ENCODE results near the gene PRDM11.

Gene PRDM11

DNA sequence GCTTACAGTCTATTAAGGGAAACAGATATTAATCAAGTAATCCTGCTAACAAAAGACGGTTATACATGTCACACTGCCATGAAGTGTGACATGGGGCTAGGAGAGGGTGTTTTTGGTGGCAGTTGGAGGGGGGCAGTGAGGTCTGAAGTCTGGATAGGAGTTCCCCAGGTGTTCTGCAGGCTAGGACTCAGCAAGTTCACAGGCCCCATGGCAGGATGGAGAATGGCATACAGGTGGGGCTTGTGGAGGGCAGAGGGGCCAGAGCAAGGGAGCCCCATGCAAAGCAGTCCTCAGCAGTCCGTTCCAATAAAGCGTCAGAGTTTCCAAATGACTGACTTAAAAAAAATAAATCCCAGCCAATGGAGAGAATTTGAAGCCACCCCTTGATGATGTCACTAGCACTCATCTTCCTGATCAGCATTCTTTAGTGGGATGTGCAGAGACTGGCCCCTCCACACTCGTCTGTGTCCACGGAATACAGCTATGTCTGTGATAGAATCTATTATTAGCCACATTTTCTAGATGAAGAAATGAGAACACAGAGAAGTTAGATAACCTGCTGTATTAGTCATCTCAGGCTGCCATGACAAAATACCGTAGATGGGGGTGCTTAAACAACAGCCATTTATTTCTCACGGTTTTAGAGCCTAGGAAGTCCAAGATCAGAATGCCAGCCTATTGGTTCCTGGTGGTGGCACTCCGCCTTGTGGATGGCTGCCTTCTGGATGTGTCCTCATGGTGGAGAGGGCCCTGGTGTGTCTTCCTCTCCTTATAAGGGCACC lies 32.6 kb downstream of the PRDM11 start:
- no peak for DNase-seq

- DNase-seq = no peak
Observed at GRCh38 chr11:45179686-45180178, 33.3 kb downstream of the PRDM11 start.

- DNase-seq = no peak
Observed at GRCh38 chr11:45180179-45180847, 33.9 kb downstream of the PRDM11 start.

- no peak for DNase-seq
Observed at GRCh38 chr11:45180848-45181192, 34.4 kb downstream of the PRDM11 start.

DNA sequence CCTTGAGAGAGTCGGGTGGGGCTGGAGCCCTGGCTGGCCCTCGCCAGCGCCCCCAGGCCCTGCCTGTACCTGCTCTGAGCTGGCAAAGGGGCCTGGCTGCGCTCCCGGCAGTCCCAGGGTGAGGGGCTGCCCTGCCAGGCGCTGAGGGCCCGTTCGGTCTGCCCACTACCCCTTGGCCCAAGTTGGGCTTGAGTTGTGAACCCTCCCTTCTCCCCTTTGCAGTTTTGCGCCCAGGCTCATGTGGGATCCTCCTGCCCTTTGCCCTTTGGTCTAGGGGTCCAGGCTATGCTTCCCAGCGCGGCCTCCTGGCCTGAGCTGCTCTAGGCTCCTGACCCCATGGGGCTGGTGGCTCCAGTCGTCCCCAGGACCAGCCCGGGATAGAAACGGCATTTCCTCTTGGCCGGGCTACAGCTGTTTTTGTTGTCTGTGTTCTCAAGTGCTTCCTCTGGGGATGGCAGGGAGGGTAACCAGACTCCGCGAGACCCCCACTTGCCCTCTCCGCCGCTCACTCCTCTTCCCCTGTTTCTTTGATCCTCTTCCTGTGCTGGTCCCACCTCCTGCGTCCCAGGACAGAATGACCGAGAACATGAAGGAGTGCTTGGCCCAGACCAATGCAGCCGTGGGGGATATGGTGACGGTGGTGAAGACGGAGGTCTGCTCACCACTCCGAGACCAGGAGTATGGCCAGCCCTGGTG lies 34.9 kb downstream of the PRDM11 start:
- no peak for DNase-seq

- no peak for DNase-seq
Observed at GRCh38 chr11:45181889-45182550, 35.6 kb downstream of the PRDM11 start.

DNA sequence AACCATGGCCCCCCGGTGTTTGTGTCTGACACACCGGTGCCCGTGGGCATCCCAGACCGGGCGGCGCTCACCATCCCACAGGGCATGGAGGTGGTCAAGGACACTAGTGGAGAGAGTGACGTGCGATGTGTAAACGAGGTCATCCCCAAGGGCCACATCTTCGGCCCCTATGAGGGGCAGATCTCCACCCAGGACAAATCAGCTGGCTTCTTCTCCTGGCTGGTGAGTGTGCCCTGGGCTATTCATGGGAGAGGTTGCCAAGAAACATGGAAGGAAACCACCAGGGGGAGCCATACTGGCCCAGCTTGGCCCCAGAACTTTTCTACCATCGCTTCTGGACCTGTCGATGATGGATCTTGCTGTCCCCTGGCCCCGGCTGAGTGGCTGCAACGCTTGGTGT lies 36.5 kb downstream of the PRDM11 start:
- DNase-seq = no peak

GRCh38 chr11:45184640-45185039 lies 38.2 kb downstream of the PRDM11 start:
- DNase-seq = no peak

- no peak for DNase-seq
Observed at GRCh38 chr11:45185228-45185729, 38.8 kb downstream of the PRDM11 start.

DNA sequence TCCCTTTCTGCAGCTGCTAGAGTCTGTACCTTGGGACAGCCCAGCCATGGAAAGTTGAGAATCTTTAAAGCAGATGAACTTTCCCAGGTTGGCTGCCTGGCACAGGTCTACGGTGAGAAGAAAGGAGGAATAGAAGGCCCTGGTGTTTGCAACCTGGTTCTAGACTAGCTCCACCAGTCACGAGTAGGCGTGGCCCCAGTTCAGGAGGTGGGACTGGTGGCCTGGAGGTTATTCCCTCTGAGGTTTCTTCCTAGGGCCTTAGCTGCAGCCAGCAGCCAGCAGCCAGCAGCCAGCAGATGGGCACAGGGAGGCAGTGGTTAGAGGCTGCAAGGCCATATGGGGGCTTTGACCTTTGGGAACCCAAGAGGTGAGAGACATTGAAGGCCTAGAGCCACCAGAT lies 40.9 kb downstream of the PRDM11 start:
- DNase-seq = no peak

DNA sequence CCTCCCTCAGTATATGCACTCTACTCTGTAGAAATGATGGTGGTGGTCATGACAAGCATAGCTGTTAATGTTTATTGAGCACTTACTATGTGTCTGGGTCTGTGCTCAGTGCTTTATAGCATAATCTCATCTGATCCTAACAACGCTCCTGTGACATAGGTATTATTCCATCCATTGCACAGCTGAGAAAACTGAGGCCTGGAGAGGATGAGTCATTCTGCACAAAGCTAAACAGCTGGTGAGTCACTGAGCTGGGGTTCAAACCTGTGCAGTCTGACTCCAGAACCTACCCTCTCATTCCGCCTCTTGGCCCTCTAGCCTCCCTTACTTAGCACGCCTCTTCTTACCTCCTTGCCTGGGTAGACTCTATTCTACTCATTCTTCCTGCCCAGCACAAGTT lies 41.7 kb downstream of the PRDM11 start:
- no peak for DNase-seq

DNA sequence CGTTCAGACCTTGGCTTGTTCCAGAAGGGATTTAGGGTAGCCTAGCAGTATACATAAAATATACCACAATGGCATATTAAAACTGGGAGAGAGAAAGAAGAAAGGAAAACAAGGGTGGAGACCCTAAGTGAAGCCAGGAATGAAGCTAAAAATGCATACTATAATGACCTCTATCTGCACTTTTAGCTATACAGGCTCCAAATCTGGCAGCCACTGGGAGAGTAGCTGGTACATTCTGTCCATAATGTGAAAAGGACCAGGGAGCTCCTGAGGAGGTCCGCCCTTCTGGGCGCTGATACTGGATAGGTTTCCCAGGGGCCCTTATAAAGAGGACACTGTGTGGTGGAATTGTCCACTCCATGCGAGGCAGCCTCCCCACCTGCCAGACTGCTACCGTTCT lies 42.8 kb downstream of the PRDM11 start:
- DNase-seq = no peak

GRCh38 chr11:45193695-45194094 lies 47.3 kb downstream of the PRDM11 start:
- no peak for DNase-seq

DNA sequence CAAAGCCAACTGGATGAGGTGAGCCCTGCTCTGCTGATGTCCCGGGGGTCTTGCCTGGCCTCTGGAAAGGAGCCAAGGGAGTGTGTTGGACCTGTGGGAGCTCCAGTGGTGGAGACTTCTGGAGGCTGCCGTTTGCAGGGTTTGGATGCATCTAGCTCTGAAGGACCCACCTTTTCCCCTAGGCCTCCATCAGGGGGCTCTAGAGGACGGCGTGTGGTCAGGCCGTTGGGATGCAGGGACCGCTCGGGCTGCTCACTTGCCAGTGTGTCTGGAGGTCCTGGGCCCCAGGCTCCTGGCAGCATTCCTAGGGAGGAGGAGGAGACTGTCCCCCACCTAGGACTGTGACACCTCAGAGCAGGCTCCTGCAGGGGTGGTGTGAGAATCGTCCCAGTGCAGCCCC lies 58.3 kb downstream of the PRDM11 start:
- DNase-seq = no peak

GRCh38 chr11:45205978-45206377 lies 59.5 kb downstream of the PRDM11 start:
- no peak for DNase-seq

- no peak for DNase-seq
Observed at GRCh38 chr11:45208135-45208534, 61.7 kb downstream of the PRDM11 start.

- DNase-seq = no peak
Observed at GRCh38 chr11:45209000-45209879, 62.8 kb downstream of the PRDM11 start.

DNA sequence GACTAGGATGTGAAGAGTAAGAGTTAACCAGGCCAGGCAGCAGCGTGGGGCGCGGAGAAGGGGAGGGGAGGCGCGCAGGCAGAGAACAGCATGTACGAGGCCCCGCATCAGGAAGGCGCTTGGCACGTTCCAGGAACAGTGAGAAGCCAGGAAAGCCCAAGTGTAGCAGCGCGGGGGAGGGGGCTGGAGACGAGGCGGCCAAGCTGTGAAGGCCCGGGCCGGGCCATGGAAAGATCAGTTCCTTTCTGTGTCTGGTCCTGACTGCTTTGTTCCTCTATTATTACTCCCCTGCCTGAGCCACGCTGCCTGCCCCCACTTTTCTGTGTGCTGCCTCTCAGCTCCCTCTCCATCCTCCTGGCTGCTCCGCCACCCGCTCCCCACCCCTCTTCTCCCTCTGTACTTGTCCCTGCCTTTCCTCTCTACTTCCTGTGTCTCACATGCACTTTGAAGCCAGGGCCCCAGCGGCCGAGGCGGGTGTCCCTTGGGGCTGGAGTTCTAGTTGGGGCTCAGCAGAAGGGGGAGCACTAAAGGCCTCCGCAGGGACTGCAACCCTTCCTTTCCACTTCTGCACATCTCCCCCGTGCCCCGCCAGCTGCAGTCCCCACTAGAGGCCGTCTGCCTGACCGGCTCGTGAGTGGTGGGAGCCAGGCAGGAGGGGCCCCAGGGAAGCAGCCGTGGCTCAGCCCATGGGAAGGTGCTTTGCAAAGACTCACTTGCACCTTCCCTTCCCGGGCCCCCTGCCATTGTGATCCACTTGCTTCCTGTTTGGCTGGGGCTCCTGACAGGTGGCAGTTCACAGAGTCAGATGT lies 63.7 kb downstream of the PRDM11 start:
- DNase-seq = no peak

- no peak for DNase-seq
Observed at GRCh38 chr11:45210846-45211245, 64.4 kb downstream of the PRDM11 start.

DNA sequence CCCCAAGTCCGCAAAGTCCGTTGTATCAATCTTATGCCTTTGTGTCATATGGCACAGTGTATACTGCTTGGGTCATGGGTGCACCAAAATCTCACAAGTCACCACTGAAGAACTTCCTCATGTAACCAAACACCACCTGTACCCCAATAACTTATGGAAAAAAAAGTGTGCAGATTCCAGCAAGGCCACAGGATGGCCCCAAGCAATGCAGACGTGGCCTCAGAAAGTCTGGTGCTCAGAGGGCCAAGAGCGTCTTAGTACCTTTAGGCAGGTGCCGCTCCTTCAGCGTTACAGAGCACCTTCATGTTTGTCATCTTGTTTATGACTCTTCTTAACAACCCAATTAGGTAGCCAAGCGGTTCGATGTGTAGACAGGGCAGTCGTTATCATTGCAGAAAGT lies 65.3 kb downstream of the PRDM11 start:
- no peak for DNase-seq

All from CD4-positive, alpha-beta T cell treated with Interferon gamma for 1 hour (primary cell).